Testis (tissue), 3 donors: Measurements from ENCODE around the gene PLCXD3. TPM values are rescaled to one million over a fixed set of nuclear protein-coding genes. Genes with fewer than 3 reads are reported as not detected.
"Not testable (repeated sequence)": the region's sequence is repeated elsewhere in the genome, so short reads cannot be mapped to it uniquely, and the experiment has no call there.

Source experiments
- DNase-seq: peaks from one replicate; pipeline ENCODE4 v3.0.0-alpha.2; 2019
- H3K27ac ChIP-seq, 2 donors: fragments of 200-600 bp; sonication (generic); one replicate each; pipeline ENCODE4 v1.5.1; 2019
- H3K27me3 ChIP-seq: fragments of 200-600 bp; sonication (generic); one replicate; pipeline ENCODE4 v1.5.1; 2019
- H3K36me3 ChIP-seq: fragments of 200-600 bp; sonication (generic); one replicate; pipeline ENCODE4 v1.5.1; 2017; ENCODE audit warnings: low read depth; ENCODE audit errors: missing control alignments
- H3K4me1 ChIP-seq: fragments of 200-600 bp; sonication (generic); one replicate; pipeline ENCODE4 v1.5.1; 2019
- H3K4me3 ChIP-seq, 2 donors: fragments of 200-600 bp; sonication (generic); one replicate each; pipeline ENCODE4 v1.5.1; 2017 to 2019
- H3K9me3 ChIP-seq: fragments of 200-600 bp; sonication (generic); one replicate; pipeline ENCODE4 v1.5.1; 2017
- POLR2A ChIP-seq: fragments of 450-650 bp; IDR thresholded peaks from one replicate; pipeline ENCODE4 v1.6.1; 2017; ENCODE audit warnings: antibody characterized with exemption, mild to moderate bottlenecking, moderate library complexity
- WGBS, 2 donors: methylation state at CpG; one replicate each; pipeline ENCODE4 v1.1.5; 2018; 5-methylcytosine and 5-hydroxymethylcytosine counted together
- intact Hi-C: fragments of 100-400 bp; cut with DNase I; formaldehyde crosslinking; loops from one replicate; pipeline ENCODE4 v1.15.1; 2023; ENCODE audit warnings: low total_unique reads
- polyA plus RNA-seq: library from polyadenylated mRNA; stranded (reverse); fragments of 350-450 nt; fragmentation: Illumina TruSeq; extraction: RNeasy Lipid Tissue Mini Kit (QIAGEN cat#74804); gene quantifications from one replicate; pipeline ENCODE4 v1.2.3, GENCODE V29; 2014; ENCODE audit warnings: low read depth, low replicate concordance; ENCODE audit not compliant: insufficient read depth
- total RNA-seq, 2 donors: library from RNA; depleted of rRNA; stranded (reverse); fragments of >200 nt; gene quantifications; one replicate each; pipeline ENCODE4 v1.2.3, GENCODE V29; 2016
- TF ChIP-seq, protein P1 (sequence below), 3 experiments: fragments of 450-650 bp in 2 of 3; fragments of 200-600 bp in 1 of 3; sonication (generic) in 1 of 3; IDR thresholded peaks; one replicate each; pipeline ENCODE4 v1.5.1; 2016 to 2019; ENCODE audit warnings: antibody characterized with exemption in 3 of 3, mild to moderate bottlenecking in 2 of 3, moderate library complexity in 1 of 3

Gene PLCXD3
- total and polyA plus RNA-seq, 3 donors from 2014 or later, result 0.78 to 1.8 (median 1.7) TPM

DNA sequence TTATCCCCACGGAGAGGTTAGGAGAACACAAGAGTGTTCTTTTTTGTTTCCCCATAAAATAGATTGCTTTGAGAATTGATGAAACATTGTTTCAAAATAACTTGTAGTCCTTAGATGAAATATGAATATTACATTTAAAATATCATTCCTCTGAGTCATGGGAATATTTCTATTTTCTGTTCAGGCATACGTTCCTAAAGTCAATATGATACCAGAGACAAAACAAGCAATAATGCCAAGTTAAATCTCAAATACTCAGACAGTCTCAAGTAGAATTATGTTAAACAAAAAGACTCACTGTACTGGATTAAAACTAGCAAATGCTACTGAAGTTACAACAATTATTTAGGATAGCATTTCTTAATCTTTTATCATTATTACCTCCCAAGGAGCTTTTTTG is 185.3 kb downstream of the PLCXD3 start:
- H3K9me3 ChIP-seq, result no peaks in the 10 kb centered on the region
- H3K27ac ChIP-seq, result no peak overlapping the region
- WGBS, 2 donors, result 45 to 46% methylated on average over 2 of the region's 2 CpGs
- intact Hi-C loops, result no loop called here
- no peaks in the 10 kb centered on the region for H3K27me3 ChIP-seq
- H3K4me1 ChIP-seq, result peaks cover 3% of the 10 kb centered on the region
- no peak overlapping the region for H3K4me3 ChIP-seq
- H3K36me3 ChIP-seq, result no peaks in the 10 kb centered on the region
- no peak for TF ChIP-seq POLR2A
- TF ChIP-seq, protein P1, sequence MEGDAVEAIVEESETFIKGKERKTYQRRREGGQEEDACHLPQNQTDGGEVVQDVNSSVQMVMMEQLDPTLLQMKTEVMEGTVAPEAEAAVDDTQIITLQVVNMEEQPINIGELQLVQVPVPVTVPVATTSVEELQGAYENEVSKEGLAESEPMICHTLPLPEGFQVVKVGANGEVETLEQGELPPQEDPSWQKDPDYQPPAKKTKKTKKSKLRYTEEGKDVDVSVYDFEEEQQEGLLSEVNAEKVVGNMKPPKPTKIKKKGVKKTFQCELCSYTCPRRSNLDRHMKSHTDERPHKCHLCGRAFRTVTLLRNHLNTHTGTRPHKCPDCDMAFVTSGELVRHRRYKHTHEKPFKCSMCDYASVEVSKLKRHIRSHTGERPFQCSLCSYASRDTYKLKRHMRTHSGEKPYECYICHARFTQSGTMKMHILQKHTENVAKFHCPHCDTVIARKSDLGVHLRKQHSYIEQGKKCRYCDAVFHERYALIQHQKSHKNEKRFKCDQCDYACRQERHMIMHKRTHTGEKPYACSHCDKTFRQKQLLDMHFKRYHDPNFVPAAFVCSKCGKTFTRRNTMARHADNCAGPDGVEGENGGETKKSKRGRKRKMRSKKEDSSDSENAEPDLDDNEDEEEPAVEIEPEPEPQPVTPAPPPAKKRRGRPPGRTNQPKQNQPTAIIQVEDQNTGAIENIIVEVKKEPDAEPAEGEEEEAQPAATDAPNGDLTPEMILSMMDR (IDR thresholded peaks at IDR 0.05), result no peak
- DNase-seq, result no peak

GRCh38 chr5:41322826-41323225 is 187.6 kb downstream of the PLCXD3 start:
- H3K36me3 ChIP-seq, H3K9me3 ChIP-seq, H3K4me1 ChIP-seq, H3K27ac ChIP-seq, DNase-seq, H3K4me3 ChIP-seq, H3K27me3 ChIP-seq, intact Hi-C loops: not testable (repeated sequence)
- 84 to 86% methylated on average over 3 of the region's 3 CpGs for WGBS, 2 donors

GRCh38 chr5:41312478-41313060 is 197.8 kb downstream of the PLCXD3 start:
- WGBS, 2 donors, result 88 to 95% methylated on average over 1 of the region's 1 CpG
- no peaks in the 10 kb centered on the region for H3K27me3 ChIP-seq
- no peaks in the 10 kb centered on the region for H3K4me1 ChIP-seq
- TF ChIP-seq POLR2A, result no peak
- TF ChIP-seq, protein P1 (IDR thresholded peaks at IDR 0.05), result no peak
- H3K27ac ChIP-seq, result no peak overlapping the region
- no peak overlapping the region for H3K4me3 ChIP-seq
- no peaks in the 10 kb centered on the region for H3K9me3 ChIP-seq
- intact Hi-C loops, result no loop called here
- DNase-seq, result no peak
- H3K36me3 ChIP-seq, result no peaks in the 10 kb centered on the region

DNA sequence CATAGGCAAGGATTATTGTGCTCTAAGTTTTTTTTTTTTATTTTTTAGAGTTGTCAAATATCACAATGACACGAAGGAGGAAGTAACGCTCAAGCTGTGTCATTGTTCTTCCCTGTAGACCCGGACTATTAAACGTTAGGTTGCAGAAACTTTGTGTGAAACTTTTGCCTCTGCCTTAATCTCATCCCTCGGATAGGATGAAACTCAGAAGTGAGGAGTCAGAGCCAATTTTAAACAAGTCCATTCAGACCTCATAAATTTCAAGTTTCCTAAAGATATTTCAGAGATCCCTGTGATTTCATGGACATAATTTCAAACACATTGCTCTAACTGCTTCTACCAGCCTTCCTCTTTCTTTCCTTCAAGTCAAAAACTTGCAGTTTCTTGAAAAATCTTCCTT is 198.3 kb downstream of the PLCXD3 start:
- intact Hi-C loops, result no loop called here
- WGBS, 2 donors, result 79 to 85% methylated on average over 5 of the region's 5 CpGs
- H3K27me3 ChIP-seq, result no peaks in the 10 kb centered on the region

GRCh38 chr5:41309275-41309674 is 201.1 kb downstream of the PLCXD3 start:
- no peaks in the 10 kb centered on the region for H3K27me3 ChIP-seq
- H3K9me3 ChIP-seq, result no peaks in the 10 kb centered on the region
- intact Hi-C loops, result no loop called here
- DNase-seq, result no peak
- H3K36me3 ChIP-seq, result no peaks in the 10 kb centered on the region
- H3K4me1 ChIP-seq, result no peaks in the 10 kb centered on the region
- TF ChIP-seq, protein P1 (IDR thresholded peaks at IDR 0.05), result no peak
- no peak for TF ChIP-seq POLR2A
- no peak overlapping the region for H3K4me3 ChIP-seq
- WGBS, 2 donors, result 83 to 89% methylated on average over 2 of the region's 2 CpGs
- no peak overlapping the region for H3K27ac ChIP-seq

More for the DNA sequence above, 198.3 kb downstream of the PLCXD3 start:
- Histone ChIP-seq H3K27ac (no peak overlapping the region), H3K4me3 (no peak overlapping the region), H3K36me3 (no peaks in the 10 kb centered on the region), H3K4me1 (no peaks in the 10 kb centered on the region), H3K9me3 (no peaks in the 10 kb centered on the region)
- DNase-seq, result no peak
- TF ChIP-seq POLR2A, result no peak
- TF ChIP-seq, protein P1 (IDR thresholded peaks at IDR 0.05), result no peak
